NCI-H524 (cell line): ENCODE data around the gene UNC79.

Experiments
- DNase-seq, 2 experiments: peaks; one replicate each; lab custom pipeline; 2025; lab: John Stamatoyannopoulos, UW

UNC79 gene

DNA sequence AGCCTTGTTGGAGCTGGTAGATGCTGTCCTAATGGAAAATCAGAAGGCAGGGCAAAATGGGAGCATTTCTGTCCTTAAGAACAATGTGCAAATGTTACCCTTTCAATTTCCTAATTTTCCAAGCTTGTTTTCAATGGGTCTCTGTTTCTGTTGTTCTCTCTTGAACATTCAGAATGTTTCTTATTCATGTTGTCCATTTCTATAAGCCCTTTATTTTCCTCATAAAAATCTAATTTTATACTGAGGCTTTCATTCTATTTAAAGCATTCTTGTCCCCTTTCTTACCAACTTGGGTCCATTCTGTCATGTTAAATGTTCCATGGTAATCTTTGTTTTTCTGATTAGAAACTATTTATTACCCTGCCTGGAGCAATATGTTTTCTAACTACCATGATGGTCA lies 232.6 kb downstream of the UNC79 start:
- no peak for DNase-seq

DNA sequence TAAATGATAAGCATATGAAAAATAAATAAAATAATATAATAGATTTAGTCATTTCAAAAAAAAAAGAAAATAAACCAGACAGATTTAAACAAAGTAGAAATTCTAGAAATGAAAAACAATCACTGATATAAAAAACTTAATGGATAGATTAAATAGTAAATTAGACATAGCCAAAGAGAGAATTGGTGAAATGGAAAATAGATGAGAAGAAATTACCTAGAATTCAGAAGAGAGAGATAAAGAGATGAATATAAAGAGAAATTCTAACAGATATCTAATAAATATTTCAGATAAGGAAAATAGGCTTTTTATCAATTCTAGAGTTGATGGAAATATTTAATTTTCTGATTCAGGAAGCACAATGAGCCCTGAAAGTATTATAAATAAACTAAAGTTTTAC lies 234.4 kb downstream of the UNC79 start:
- no peak for DNase-seq

DNA sequence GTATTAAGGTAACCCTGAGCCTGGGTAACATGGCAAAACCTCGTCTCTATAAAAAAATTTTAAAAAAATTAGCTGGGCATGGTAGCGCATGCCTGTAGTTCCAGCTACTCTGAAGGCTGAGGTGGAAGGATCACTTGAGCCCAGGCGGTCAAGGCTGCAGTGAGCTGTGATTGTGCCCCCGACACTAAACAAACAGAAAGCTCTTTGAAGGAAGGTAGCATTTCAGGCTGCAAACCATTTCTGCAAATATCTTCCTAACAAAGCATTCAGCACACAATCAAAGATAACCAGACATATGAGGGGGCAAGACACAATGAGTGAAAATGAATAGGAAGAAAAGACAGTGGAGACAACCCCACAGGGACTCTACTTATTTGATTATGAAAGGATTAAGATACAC lies 238.9 kb downstream of the UNC79 start:
- DNase-seq, result no peak

DNA sequence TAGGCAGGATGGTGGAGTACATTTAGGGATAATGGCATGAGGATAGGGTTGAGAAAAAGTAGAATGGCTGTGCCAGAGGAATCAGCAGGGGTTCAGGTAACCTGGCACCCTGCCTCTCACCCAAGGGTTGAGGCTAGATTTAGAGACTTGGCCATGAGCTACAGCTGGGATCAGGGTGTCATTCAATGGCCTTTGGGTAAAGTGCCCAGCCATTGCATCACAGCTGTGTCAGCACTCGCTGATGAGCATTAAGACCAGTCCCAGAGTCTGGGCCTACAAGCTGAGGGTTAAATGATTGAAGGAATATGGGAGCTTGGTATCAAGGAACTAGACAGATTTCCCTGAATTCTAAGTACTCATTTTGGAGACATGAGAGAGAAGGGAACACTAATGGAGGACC lies 243.6 kb downstream of the UNC79 start:
- DNase-seq, result no peak

DNA sequence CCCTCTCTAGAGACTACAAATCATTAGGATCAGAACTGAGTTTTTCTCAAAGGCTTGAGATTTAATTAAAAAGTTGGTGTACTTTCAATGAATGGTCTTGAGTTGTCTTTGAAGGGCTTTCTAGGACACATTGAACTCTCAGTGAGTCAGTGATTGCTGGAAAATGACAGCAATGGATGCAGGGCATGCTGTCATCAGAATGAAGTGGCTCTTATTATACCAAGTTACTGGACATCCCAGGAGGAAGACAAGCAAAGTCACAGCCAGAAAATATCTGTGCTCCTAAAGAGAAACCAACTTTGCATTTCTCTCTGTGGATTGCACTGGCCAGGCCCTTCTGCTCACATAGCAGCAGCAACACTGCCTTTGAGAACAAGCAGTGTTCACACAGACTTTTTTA lies 244.9 kb downstream of the UNC79 start:
- DNase-seq, result no peak

DNA sequence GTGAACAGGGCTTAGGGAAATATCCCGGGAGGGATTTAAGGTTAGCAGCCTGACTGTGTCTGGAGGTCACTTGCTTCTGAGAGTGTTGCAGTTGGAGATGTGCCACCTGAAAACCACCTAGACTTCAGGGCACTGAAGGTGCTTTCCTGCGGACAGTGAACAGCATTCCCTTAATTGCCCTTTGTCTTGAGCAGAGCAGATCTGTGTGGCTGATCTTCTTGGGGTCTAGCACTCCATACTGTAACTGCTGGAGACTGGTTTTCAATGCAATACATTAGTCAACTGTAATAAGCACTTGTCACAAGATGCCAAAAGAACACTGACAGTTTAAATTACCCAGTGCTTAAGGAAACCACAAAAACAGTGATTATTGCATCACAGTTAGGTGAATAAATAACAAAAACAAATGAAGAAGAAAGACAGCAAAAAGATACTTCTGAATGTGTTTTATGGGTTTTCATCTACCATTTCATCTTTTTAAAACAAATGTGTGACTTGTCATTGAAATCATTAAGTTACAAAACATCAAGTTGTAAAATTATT lies 245.7 kb downstream of the UNC79 start:
- no peak for DNase-seq

DNA sequence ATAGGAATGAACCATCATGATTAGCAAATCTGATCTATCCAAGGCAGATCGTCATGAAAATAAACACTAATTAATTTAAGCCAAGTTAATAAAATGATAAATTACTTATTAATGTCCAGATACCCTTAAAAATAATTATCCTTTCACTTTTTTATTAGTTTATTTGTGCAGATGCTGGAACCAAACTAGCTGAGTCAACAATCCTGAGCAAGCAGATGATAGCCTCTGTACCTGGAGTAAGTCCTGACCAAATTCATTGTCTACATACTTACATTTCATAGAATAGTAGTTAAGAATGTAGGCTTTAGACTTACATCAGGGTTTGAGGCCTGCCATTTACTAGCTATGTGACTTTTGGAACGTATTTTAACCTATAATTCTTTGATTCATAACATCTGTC lies 251.7 kb downstream of the UNC79 start:
- no peak for DNase-seq

DNA sequence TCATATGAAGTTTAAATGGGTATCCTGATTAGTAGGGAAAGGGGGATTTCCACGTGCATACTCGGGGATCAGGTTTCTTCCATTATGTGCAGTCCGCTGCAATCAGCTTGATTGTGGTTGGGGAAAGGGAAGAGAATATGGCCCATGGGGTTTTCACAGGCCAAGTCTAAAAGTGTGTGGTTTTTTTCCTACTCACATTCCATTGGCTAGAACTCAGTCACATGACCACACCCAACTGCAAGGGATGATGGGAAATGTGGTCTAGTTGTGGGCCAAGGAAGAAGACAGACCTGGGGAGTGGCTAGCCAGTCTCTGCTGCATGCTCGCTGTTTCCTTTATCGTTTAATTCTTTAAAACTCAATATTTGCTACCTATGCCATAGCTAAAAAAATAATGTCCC lies 252.5 kb downstream of the UNC79 start:
- peak; percentile 78 to 90 for DNase-seq

DNA sequence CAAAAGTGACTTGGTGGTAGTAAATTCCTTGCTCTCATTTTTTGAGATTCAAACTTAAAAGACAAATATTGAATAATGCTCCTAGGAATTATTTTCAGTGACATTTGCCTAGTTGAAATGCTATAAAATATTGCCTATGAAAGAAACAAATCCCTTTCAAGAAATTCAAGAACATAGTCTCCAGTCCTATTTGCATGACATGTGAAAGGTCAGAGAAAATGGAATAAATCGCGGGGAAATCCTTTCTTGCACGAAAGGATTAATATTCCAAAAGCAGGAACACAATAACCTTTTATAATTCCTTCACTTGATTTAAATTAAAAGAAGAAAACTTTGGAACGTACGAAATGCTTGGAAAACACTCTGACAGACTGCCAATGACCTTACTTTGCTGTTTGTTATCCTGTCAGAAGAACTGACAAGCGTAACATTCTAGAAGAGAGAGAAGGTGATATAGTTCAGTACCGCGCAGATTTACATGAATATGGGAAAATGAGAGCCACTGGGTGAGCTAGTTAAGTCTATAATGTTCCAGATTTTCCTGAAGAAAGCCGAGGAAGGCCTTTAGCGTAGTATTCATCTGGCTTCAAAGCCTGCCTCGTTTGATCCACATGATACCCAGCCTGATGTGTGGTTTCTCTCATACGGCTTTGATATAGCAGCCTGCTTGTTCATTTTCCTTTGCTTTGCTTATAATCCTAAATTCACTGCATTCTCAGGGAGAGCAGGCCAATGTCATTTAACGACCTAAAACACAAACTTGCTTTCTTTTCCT lies 254.6 kb downstream of the UNC79 start:
- DNase-seq, result no peak

DNA sequence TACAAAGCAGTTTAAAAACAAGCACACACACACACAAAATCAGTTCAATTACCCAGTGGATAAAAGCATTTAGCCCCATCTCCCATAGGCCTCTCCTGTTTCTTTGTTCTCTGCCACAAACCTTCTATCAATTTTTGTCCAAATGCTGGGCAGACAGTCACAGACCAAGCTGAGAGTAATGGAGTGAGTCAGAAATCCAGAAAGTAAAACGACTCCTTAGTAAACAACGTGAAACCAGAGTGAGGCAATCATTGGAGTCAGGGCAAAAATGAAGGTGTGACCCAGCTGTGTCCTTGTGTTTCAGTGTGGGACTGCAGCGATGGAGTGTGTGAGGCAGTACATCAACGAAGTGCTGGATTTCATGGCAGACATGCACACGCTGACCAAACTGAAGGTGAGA lies 255.5 kb downstream of the UNC79 start:
- no peak for DNase-seq

DNA sequence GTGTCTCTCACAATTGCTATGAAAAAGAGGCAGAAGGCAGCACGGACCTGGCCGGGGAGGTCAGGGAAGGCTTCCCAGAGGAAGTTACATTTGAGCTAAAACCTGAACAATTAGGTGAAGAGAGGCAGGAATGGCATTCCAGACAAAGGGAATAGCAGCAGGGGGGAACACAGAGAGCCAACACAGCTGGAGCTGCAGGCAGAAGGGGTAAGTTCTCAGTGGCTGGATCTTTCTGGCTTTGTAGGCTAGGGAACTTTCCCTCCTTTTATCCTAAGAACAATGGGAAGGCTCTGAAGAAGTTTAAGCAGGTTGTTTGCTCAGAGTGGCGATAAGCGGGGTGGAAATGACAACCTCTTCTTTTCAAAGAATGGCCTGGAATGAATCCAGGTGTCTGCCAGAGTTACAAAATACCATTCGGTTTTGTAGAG lies 257.5 kb downstream of the UNC79 start:
- no peak for DNase-seq

DNA sequence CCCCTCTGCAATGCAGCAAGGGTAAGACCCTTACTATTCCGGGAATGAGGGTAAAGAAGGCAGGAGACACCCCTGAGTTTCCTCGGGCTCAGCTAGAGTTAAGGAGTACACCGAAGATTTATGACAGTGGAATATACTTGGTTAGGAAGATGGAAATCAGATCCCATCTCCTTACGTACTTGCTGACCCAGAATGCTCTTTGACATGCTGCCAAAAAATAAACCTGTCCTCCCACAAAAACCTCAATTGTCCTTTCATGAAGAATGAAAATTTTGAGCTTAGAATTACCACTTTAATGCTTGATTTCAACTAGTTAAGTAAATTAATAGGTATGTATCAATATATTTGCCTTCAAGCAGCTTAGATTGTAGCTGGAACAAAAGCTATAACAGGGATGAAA lies 258.1 kb downstream of the UNC79 start:
- no peak for DNase-seq

DNA sequence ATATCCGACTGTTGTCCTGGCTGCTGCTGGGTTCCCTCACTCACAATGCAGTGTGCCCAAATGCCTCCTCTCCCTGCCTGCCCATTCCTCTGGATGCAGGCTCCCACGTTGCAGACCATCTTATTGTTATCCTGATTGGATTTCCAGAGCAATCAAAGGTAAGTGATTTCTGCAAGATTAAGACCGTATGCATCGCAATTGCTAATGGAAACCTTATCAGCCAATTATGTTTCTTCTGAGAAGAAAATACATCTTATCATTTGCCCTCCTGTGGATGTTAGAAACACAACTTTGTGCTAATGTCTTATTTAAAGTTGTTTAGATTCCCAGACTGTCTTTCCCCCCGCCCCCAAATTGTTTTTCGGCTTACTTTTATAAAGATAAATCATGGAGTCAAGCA lies 259.4 kb downstream of the UNC79 start:
- DNase-seq, result no peak

DNA sequence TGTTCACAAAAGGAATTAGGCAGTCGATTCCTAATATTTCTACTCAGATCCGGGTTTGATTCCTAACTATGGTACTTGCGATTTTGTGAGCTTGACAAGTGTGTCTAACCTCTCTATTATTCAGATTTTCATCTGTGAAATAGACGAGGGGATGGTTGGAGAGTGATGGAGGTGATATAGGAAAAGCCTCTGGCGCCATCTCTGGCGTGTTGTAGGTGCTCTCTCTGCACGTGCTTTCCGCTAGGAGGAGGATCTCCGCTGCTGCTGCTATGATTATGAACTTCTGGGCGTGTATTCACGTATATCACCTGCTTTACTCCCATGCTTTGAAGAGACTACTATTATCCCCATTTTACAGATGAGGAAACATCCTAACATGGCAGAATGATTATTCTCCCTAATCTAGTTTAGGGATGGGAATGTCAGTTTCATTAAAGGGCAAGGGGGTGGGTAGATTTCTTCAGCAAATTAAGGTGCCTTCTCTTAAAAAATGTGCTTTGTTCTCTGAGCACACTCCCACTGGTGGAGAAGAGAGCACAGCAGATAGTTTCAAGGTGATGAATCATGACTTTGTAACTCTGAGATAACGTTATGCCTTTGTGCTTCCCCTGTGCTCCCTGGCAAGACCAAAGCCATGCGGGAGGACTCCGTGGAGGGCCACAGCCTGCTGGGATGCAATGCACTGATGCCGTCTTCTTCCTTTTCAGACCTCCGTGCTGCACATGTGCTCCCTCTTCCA lies 260.5 kb downstream of the UNC79 start:
- no peak for DNase-seq

DNA sequence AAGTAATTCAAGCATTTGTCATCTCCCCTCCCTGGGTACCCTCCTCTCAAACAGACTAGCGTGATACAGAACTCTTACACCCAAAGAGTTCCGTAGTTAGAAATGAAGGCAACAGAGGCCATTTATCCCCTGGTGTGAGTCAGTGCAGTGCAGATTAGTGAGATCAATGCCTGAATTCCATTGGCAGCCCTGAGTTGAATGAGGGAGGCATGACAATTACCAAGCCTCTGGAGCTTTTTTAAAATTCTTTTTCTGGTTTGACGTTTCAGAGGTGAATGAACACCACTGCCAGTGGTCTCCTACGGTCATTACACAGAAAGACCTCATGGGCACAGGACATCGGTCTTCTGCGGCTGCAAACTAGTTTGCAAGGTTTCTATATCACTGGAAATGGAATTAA lies 263.2 kb downstream of the UNC79 start:
- no peak for DNase-seq

DNA sequence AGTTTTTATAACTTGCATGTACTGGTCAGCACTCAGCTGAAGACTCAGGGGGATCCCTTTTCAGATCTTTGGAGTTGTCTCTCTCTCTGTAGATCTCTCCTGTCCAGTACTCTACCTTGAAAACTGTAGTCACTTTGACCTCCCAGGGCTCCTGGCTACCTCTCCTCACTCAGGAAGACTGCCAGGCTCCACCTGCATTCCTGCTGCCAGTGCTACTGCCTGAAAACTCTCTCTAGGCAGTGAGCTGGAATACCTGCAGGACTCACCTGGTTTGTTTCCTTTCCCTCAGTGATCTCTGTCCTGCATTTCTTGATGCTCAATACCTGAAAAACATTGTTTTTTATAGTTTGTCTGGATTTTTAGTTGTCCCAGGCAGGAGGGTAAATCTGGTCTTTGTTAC lies 270.2 kb downstream of the UNC79 start:
- no peak for DNase-seq

DNA sequence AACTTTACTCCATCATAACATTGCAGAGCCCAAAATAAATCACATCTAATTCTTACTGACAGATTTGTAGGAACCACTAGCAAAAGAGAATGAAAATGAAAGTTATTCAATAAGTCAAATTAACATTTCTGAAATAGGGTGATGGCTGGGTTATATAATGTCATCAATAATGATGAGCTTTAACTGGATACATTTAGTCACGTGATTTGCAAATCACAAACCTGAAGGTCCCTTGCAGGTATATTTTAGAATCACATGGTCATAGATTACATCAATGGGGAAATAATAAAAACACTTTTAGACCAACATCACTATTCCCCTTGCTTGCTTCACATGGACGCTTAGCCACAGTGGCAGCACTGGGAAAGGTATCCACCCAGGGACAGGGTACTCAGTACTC lies 270.8 kb downstream of the UNC79 start:
- DNase-seq, result no peak

DNA sequence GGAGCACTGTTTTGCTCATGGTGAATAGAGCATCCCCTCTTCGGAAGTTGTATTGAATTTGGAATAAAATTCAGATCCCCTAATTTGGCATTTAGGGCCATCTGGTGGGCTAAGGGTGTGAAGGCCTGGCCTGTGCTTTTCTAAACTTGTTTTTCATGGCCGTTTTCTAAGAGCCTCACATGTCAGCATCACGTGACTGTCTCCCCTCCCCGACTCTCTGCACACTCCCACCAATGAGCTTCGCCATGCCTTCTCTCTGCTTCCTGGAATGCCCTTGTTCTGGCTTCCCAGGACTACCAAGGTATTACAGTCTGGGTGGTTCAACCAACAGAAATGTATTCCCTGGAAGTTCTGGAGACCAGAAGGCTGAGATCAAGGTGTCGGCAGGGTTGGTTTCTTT lies 272.2 kb downstream of the UNC79 start:
- DNase-seq, result no peak

DNA sequence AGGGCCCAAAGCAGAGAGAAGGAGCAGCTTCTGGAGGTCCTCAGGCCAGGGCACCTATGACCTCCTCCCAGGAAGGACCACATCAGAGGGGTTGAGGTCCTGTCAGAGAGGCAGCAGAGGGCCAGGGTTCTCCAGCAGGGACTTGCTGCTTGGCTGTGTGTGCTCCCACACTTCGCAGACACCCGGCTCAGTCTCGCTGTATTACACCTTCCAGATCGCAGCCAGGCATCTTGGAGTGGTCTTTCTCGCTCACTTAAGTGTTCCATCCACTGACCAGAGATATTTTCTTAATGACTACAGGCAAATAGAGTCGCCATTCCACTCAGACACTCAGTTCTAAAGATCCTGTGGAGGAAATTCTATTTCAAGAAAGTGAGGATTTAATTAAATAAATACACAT lies 273.2 kb downstream of the UNC79 start:
- DNase-seq, result no peak

DNA sequence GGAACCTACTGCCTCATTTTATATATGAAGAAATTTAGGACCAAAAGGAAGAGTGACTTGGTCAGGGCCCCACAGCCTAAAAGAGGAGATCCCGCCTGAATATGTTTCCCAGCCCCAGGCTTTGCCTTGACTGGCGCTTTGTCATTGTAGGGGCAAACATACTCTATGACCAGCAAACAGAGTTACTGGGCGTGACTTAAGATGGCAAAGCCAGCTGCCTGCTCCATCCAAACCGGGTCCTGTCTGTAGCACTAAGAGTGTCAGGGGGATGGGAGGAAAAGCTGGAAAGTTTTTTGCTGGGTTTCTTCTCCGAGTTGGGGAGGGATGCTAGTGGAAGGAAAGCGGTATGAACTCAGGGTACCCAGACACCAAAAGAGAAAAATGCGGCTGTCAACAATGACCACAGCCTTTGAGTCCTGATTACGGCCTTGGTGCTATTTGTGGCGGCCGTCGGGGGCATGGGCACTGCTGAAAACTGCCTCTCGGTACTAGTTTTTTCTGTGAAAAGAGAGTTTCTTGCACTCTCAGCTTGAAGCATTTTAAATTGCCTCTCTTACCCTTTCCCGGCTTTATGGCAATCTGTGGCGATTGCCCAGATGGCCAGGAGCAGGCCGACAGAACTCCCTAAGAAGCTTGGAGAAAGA lies 274.9 kb downstream of the UNC79 start:
- no peak for DNase-seq

DNA sequence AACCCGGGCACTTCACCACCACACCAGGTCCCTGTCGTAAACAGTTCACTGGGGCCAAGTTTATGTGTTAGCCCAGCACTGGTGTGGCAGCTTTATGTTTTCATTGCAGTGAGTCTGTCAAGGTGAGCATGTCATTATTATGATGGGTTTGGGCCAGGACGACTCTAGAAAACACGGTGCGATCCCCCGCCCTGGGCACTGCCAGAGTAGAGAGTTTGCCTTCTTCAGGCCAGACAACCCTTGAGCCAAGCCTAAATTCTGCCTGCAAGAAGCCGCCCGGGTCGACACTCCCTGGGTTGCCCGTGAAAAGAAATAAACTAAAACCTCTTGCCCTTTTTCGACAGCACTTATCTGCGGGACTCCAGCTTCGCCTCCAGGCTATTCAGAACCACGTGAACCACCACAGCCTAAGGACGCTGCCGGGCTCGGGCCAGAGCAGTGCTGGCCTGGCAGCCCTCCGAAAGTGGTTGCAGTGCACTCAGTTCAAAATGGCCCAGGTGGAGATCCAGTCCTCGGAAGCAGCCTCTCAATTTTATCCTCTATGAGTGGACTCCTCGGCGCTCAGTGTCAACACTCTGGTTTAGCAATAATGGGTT lies 275.7 kb downstream of the UNC79 start:
- DNase-seq, result no peak

DNA sequence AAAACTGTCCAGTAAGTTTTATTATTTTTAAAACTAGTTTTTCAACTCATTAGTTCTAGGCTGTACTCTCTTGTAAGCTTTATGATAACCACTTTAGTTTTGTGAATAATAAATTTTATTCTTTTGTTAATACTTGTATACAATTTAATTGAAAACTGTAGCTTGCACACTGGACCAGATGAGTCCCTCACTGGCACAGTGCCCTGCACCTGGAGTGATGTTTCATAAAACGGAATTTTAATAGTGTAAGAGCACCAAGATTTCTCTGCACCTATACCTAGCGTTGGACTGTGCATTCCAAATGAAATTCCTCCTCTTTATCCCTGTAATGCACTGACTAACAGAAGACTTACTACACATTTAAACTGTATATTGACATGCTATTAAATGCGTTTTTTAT lies 276.7 kb downstream of the UNC79 start:
- no peak for DNase-seq

DNA sequence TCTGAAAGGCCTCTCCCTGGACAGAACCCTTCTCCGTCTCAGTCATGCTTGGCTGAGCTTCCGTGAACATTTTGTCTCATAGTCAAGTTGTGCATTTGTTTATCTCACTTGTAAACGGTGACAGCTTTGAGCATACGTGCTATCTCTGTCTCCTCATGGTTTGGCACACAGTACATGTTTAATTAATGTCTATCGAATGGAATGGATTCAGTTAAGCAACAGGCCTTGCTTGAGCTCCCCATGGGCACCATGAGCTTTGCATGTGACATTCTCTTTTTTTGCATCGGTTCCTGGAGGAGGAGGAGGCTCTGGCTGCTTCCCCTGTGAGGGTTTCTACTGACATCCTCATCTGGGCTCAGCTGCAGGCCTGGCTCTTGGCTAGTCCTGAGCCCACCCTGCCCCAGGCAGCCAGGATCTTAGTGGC lies 277.6 kb downstream of the UNC79 start:
- no peak for DNase-seq
